HepG2 (cell line): ENCODE results near the gene APLNR. TPM values are rescaled to one million over a fixed set of nuclear protein-coding genes. Genes with fewer than 3 reads are reported as not detected.

Experiments used
- ATAC-seq: fragments of 200-7000 bp; cut with Tn5 transposase; 3 replicates; pipeline ENCODE4 v1.9.1; 2020; ENCODE audit warnings: mild to moderate bottlenecking, moderate library complexity
- BruUV-seq: library from RNA; stranded (reverse); fragments of 400-500 nt; replicated peaks from 2 replicates; lab custom pipeline; 2021; lab: Mats Ljungman, UMichigan
- CTCF ChIA-PET: fragments of 300-600 bp; formaldehyde crosslinking; extraction: SDS; loops from one replicate; lab custom pipeline; 2021; ENCODE audit warnings: low total read pairs, inconsistent platforms, low intra/inter-chr PET ratio; lab: Yijun Ruan, JAX
- POLR2A ChIA-PET: fragments of 350-600 bp; sonication (Branson Sonifier 250); formaldehyde crosslinking; loops from one replicate; lab custom pipeline; 2020; ENCODE audit warnings: antibody characterized with exemption, inconsistent platforms; lab: Yijun Ruan, JAX
- DNase-seq: peaks from one replicate; pipeline ENCODE4 v3.0.0-alpha.2; 2015; ENCODE audit warnings: low spot score
- FAIRE-seq: peaks from 3 replicates; lab custom pipeline; 2011; peaks lifted over from hg19 to GRCh38; lab: Jason Lieb, UNC
- H2AFZ ChIP-seq: one replicate; pipeline ENCODE4 v1.6.1; 2011; ENCODE audit warnings: low read length, inconsistent platforms
- H3K27ac ChIP-seq: fragments of 300-600 bp; 3 replicates; pipeline ENCODE4 v1.8.0; 2011; ENCODE audit warnings: mixed run types, mild to moderate bottlenecking, mixed read lengths, low read length, inconsistent platforms; ENCODE audit not compliant: insufficient read depth; ENCODE audit errors: extremely low read length
- H3K27me3 ChIP-seq, 2 experiments: fragments of 200-600 bp in 1 of 2; 2 replicates in 1 of 2; 3 replicates in 1 of 2; pipeline versions ENCODE4 v1.6.0 to v1.8.0; 2011; ENCODE audit warnings: low read length in 2 of 2, mild to moderate bottlenecking in 2 of 2, moderate library complexity in 2 of 2, inconsistent platforms in 1 of 2; ENCODE audit not compliant: insufficient read depth in 2 of 2, control insufficient read depth in 1 of 2
- H3K36me3 ChIP-seq, 2 experiments: fragments of 200-600 bp in 1 of 2; replicated peaks in 1 of 2; 2 replicates in 1 of 2; 3 replicates in 1 of 2; pipeline versions ENCODE4 v1.5.1 to v1.8.0; 2011; ENCODE audit warnings: low read length in 2 of 2, inconsistent platforms in 1 of 2; ENCODE audit not compliant: insufficient read depth in 2 of 2, control insufficient read depth in 1 of 2
- H3K4me1 ChIP-seq: 2 replicates; pipeline ENCODE4 v1.5.1; 2012; ENCODE audit warnings: low read length, inconsistent platforms; ENCODE audit not compliant: insufficient read depth
- H3K4me2 ChIP-seq: 2 replicates; pipeline ENCODE4 v1.6.0; 2011; ENCODE audit warnings: low read depth, low read length, inconsistent platforms
- H3K4me3 ChIP-seq, 3 experiments: fragments of 200-600 bp in 1 of 3; sonication (generic), shearing (Covaris generic) in 1 of 3; replicated peaks in 1 of 3; 2 replicates each; pipeline ENCODE4 v1.5.1; 2011 to 2016; ENCODE audit warnings: low read length in 3 of 3, inconsistent platforms in 2 of 3, low read depth in 2 of 3, mild to moderate bottlenecking in 2 of 3, control low read depth in 1 of 3, mixed read lengths in 1 of 3; ENCODE audit not compliant: insufficient read depth in 1 of 3
- H3K79me2 ChIP-seq: one replicate; pipeline ENCODE4 v1.6.1; 2011; ENCODE audit warnings: low read length, inconsistent platforms; ENCODE audit not compliant: insufficient read depth
- H3K9ac ChIP-seq: 2 replicates; pipeline ENCODE4 v1.6.0; 2011; ENCODE audit warnings: mild to moderate bottlenecking, low read depth, low read length, inconsistent platforms; ENCODE audit not compliant: insufficient read depth
- H3K9me3 ChIP-seq: 2 replicates; pipeline ENCODE4 v1.5.1; 2012; ENCODE audit warnings: mild to moderate bottlenecking, low read length
- H4K20me1 ChIP-seq: 2 replicates; pipeline ENCODE4 v1.6.0; 2011; ENCODE audit warnings: inconsistent platforms, mild to moderate bottlenecking, low read length, moderate library complexity; ENCODE audit not compliant: insufficient read depth
- ARNT2 ChIP-seq: sonication (generic); formaldehyde crosslinking; IDR thresholded peaks from 2 replicates; pipeline ENCODE4 v1.8.0; 2022; ENCODE audit warnings: mild to moderate bottlenecking, low read depth, missing genetic modification reagents, moderate library complexity
- ATF7 ChIP-seq, 2 experiments: fragments of 450-650 bp in 1 of 2; sonication (generic) in 1 of 2; formaldehyde crosslinking in 1 of 2; IDR thresholded peaks; 2 replicates each; pipeline versions ENCODE4 v1.4.0 to v1.6.1; 2016 to 2020; ENCODE audit warnings: antibody characterized with exemption in 1 of 2, mild to moderate bottlenecking in 1 of 2, missing genetic modification reagents in 1 of 2
- CEBPB ChIP-seq: IDR thresholded peaks from 2 replicates; pipeline ENCODE4 v1.6.1; 2011; ENCODE audit warnings: low read depth, low read length, improper control_type of control experiment, borderline replicate concordance
- ESRRA ChIP-seq: sonication (generic); formaldehyde crosslinking; IDR thresholded peaks from 2 replicates; pipeline ENCODE4 v1.5.1; 2020; ENCODE audit warnings: mild to moderate bottlenecking, low read depth, missing genetic modification reagents
- FOXM1 ChIP-seq: sonication (generic); formaldehyde crosslinking; IDR thresholded peaks from 2 replicates; pipeline ENCODE4 v1.5.0; 2020; ENCODE audit warnings: missing genetic modification reagents
- HOXA3 ChIP-seq: sonication (generic); formaldehyde crosslinking; IDR thresholded peaks from 2 replicates; pipeline ENCODE4 v1.5.0; 2020; ENCODE audit warnings: missing genetic modification reagents
- MTF1 ChIP-seq: sonication (generic); formaldehyde crosslinking; IDR thresholded peaks from 2 replicates; pipeline ENCODE4 v1.5.0; 2020; ENCODE audit warnings: missing genetic modification reagents
- RBFOX2 ChIP-seq: fragments of 200-400 bp; formaldehyde crosslinking; IDR thresholded peaks from 2 replicates; pipeline ENCODE4 v1.6.1; 2017; ENCODE audit warnings: low read depth, mild to moderate bottlenecking, low read length
- ZFX ChIP-seq: sonication (generic); formaldehyde crosslinking; IDR thresholded peaks from 2 replicates; pipeline ENCODE4 v1.4.0; 2020; ENCODE audit warnings: mild to moderate bottlenecking, low read depth, missing genetic modification reagents, moderate library complexity
- ZNF296 ChIP-seq: sonication (generic); formaldehyde crosslinking; conservative IDR thresholded peaks from 2 replicates; pipeline ENCODE4 v1.5.0; 2020; ENCODE audit warnings: mild to moderate bottlenecking, missing genetic modification reagents
- in situ Hi-C: cut with HindIII; loops from 2 replicates; pipeline ENCODE4 v1.10.0; 2017; ENCODE audit warnings: low pct_unique_long_range_greater_than_20kb; ENCODE audit not compliant: extremely low pct_ligation_motif_present
- intact Hi-C: fragments of 100-400 bp; cut with micrococcal nuclease; formaldehyde crosslinking; loops from one replicate; pipeline ENCODE4 v1.10.0; 2022; ENCODE audit not compliant: unreplicated experiment
- polyA plus RNA-seq, 8 experiments: library from polyadenylated mRNA; depleted of rRNA in 3 of 8; stranded (reverse) in 7 of 8; unstranded in 1 of 8; fragments of >200 nt; fragmentation: Illumina TruSeq in 4 of 8; extraction: Trizol in 4 of 8; gene quantifications; 2 replicates each; pipeline versions ENCODE4 v1.2.1 to v1.2.3, GENCODE V29; 2011 to 2016; ENCODE audit warnings: low read depth in 4 of 8, missing spikeins in 1 of 8, mixed read lengths in 1 of 8; ENCODE audit not compliant: insufficient read depth in 1 of 8
- total RNA-seq, 5 experiments: library from RNA; depleted of rRNA; stranded (reverse); fragments of >200 nt; fragmentation: Illumina TruSeq; extraction: Trizol; gene quantifications; 2 replicates each; pipeline ENCODE4 v1.2.3, GENCODE V29; 2016; ENCODE audit warnings: low read depth in 1 of 5
- TF ChIP-seq, protein P1 (sequence below): sonication (generic); formaldehyde crosslinking; IDR thresholded peaks from 2 replicates; pipeline ENCODE4 v1.4.0; 2020; ENCODE audit warnings: mild to moderate bottlenecking, missing genetic modification reagents
- TF ChIP-seq, protein P2 (sequence below): sonication (generic); formaldehyde crosslinking; IDR thresholded peaks from 2 replicates; pipeline ENCODE4 v1.4.0; 2020; ENCODE audit warnings: mild to moderate bottlenecking, missing genetic modification reagents
- TF ChIP-seq, protein P3 (sequence below): sonication (generic); formaldehyde crosslinking; IDR thresholded peaks from 2 replicates; pipeline ENCODE4 v1.8.0; 2022; ENCODE audit warnings: mild to moderate bottlenecking, missing genetic modification reagents, moderate library complexity

APLNR gene
- total and polyA plus RNA-seq, 2 of the 13 experiments (the other 11 are each of a cell fraction or from before 2014, with no cell fraction given), result not detected

DNA sequence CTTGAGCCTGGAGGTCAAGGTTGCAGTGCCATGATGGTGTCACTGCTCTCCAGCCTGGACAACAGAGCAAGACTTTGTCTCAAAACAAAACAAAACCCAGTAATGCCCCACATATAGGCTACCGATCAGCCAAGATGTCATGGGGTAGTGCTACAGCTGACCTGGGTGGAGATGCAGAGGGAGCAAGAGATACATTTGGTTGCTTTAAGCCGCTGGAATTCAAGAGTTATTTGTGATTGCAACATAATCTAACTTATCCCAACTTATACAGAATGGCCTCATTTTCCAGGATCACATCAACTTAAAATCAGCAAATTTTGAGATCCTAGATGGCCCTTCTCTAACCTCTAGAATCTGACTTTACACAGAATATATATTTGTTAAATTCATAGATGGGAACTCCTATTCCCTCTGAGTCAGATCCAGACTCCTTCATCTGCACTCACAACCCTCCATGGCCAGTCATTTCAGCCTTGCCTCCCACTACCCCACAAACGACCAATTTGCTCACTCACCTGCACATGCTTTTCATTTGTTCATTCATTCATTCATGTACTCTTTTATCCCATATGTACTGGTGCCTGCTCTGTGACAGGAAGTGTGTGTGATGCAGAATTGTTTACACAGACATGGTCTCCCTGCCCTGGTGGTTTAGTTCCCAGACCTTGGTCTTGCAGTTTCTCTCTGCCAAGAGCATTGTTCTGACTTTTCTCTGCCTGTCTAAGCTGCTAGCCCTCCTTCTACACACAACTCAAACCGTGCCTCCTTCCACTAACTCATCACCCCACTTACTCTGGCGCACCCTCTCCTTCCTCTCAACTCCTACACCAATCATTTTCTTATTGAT lies 24.1 kb upstream of the APLNR start (continued):
- TF ChIP-seq, protein P1, sequence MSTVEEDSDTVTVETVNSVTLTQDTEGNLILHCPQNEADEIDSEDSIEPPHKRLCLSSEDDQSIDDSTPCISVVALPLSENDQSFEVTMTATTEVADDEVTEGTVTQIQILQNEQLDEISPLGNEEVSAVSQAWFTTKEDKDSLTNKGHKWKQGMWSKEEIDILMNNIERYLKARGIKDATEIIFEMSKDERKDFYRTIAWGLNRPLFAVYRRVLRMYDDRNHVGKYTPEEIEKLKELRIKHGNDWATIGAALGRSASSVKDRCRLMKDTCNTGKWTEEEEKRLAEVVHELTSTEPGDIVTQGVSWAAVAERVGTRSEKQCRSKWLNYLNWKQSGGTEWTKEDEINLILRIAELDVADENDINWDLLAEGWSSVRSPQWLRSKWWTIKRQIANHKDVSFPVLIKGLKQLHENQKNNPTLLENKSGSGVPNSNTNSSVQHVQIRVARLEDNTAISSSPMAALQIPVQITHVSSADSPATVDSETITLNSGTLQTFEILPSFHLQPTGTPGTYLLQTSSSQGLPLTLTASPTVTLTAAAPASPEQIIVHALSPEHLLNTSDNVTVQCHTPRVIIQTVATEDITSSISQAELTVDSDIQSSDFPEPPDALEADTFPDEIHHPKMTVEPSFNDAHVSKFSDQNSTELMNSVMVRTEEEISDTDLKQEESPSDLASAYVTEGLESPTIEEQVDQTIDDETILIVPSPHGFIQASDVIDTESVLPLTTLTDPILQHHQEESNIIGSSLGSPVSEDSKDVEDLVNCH (CRISPR knock-in tag), result no peak
- no peak for TF ChIP-seq ZNF296 (CRISPR knock-in tag)
- TF ChIP-seq MTF1 (CRISPR knock-in tag), result no peak

DNA sequence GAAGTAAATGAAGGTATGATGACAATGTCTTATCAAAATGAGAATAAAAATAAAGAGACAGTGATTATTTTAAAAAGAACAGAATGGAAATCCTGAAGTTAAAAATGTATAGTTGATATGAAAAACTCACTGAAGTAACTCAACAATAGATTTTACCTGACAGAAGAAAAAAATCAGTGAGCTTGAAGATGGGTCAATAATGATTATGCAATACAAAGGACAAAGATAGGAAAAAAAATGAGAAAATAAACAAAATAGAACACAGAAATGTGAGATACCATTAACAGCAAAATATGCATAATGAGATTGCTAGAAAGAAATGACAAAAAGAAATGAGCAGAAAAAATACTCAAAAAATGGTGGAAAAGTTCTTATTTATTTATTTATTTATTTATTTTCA lies 19.1 kb upstream of the APLNR start:
- Histone ChIP-seq H3K4me3 (no peak overlapping the region), H3K79me2 (no peaks in the 10 kb centered on the region), H3K9ac (no peak overlapping the region), H3K4me2 (no peak overlapping the region), H3K27me3 (no peaks in the 10 kb centered on the region), H3K4me1 (no peaks in the 10 kb centered on the region), H3K27ac (no peak overlapping the region), H2AFZ (no peak overlapping the region), H3K9me3 (no peaks in the 10 kb centered on the region), H3K36me3 (no peaks in the 10 kb centered on the region), H4K20me1 (no peaks in the 10 kb centered on the region)
- ATAC-seq, result no peak
- ChIA-PET POLR2A (no interaction called here), CTCF (no interaction called here)
- in situ Hi-C loops (no loop called here), intact Hi-C loops (no loop called here)
- no peak for FAIRE-seq
- BruUV-seq, result no TSS peak
- no peak for DNase-seq
- TF ChIP-seq FOXM1, result no peak
- TF ChIP-seq ATF7 (IDR thresholded peaks at IDR 0.05), result peak; percentile 31; the same call in 1 of the 2 replicates
- no peak for TF ChIP-seq ATF7 (CRISPR knock-in tag; IDR thresholded peaks at IDR 0.05)
- TF ChIP-seq ZFX (CRISPR knock-in tag), result no peak
- no peak for TF ChIP-seq ESRRA
- TF ChIP-seq, protein P2, sequence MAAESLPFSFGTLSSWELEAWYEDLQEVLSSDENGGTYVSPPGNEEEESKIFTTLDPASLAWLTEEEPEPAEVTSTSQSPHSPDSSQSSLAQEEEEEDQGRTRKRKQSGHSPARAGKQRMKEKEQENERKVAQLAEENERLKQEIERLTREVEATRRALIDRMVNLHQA (CRISPR knock-in tag), result no peak
- TF ChIP-seq ARNT2 (CRISPR knock-in tag), result no peak
- no peak for TF ChIP-seq HOXA3 (CRISPR knock-in tag)
- TF ChIP-seq CEBPB, result peak; percentile 22; the same call in 1 of the 2 replicates
- no peak for TF ChIP-seq RBFOX2
- TF ChIP-seq, protein P3, sequence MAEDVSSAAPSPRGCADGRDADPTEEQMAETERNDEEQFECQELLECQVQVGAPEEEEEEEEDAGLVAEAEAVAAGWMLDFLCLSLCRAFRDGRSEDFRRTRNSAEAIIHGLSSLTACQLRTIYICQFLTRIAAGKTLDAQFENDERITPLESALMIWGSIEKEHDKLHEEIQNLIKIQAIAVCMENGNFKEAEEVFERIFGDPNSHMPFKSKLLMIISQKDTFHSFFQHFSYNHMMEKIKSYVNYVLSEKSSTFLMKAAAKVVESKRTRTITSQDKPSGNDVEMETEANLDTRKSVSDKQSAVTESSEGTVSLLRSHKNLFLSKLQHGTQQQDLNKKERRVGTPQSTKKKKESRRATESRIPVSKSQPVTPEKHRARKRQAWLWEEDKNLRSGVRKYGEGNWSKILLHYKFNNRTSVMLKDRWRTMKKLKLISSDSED (CRISPR knock-in tag), result no peak
